Keratinocyte (primary cell): ENCODE results near the gene GSKIP. TPM values are rescaled to one million over a fixed set of nuclear protein-coding genes. Genes with fewer than 3 reads are reported as not detected.

Experiments used
- DNase-seq: peaks from one replicate; pipeline ENCODE4 v3.0.0-alpha.2; 2011; ENCODE audit warnings: low read depth, missing footprints, low spot score
- FAIRE-seq: peaks from 2 replicates; lab custom pipeline; 2011; peaks lifted over from hg19 to GRCh38; lab: Jason Lieb, UNC
- H2AFZ ChIP-seq: 2 replicates; pipeline ENCODE4 v1.6.0; 2012; ENCODE audit warnings: low read length, control low read depth, inconsistent platforms; ENCODE audit not compliant: control insufficient read depth
- H3K27ac ChIP-seq: 2 replicates; pipeline ENCODE4 v1.5.1; 2011; ENCODE audit warnings: low read length; ENCODE audit not compliant: control insufficient read depth, insufficient read depth
- H3K27me3 ChIP-seq: 3 replicates; pipeline ENCODE4 v1.6.0; 2011; ENCODE audit warnings: low read length; ENCODE audit not compliant: control insufficient read depth, insufficient read depth; ENCODE audit errors: extremely low read depth
- H3K36me3 ChIP-seq, 2 experiments: 2 replicates in 1 of 2; 3 replicates in 1 of 2; pipeline ENCODE4 v1.5.1; 2011; ENCODE audit warnings: low read length in 2 of 2, mild to moderate bottlenecking in 1 of 2; ENCODE audit not compliant: control insufficient read depth in 2 of 2, insufficient read depth in 2 of 2; ENCODE audit errors: extremely low read depth in 1 of 2
- H3K4me1 ChIP-seq: 3 replicates; pipeline ENCODE4 v1.5.1; 2011; ENCODE audit warnings: low read length; ENCODE audit not compliant: control insufficient read depth, insufficient read depth; ENCODE audit errors: extremely low read depth
- H3K4me2 ChIP-seq: 3 replicates; pipeline ENCODE4 v1.6.0; 2011; ENCODE audit warnings: low read depth, low read length; ENCODE audit not compliant: control insufficient read depth, insufficient read depth; ENCODE audit errors: extremely low read depth
- H3K4me3 ChIP-seq, 3 experiments: fragments of 200-600 bp in 1 of 3; sonication (generic) in 1 of 3; 2 replicates in 2 of 3; 3 replicates in 1 of 3; pipeline ENCODE4 v1.5.1; 2011 to 2016; ENCODE audit warnings: low read length in 3 of 3, mild to moderate bottlenecking in 3 of 3, control low read depth in 2 of 3, inconsistent platforms in 1 of 3, low read depth in 1 of 3, mixed read lengths in 1 of 3, mixed run types in 1 of 3, moderate library complexity in 1 of 3; ENCODE audit not compliant: control insufficient read depth in 2 of 3, insufficient read depth in 2 of 3; ENCODE audit errors: extremely low read depth in 1 of 3
- H3K79me2 ChIP-seq: 2 replicates; pipeline ENCODE4 v1.6.0; 2012; ENCODE audit warnings: low read length; ENCODE audit not compliant: control insufficient read depth, insufficient read depth
- H3K9ac ChIP-seq: 3 replicates; pipeline ENCODE4 v1.6.0; 2011; ENCODE audit warnings: low read length; ENCODE audit not compliant: control insufficient read depth, insufficient read depth; ENCODE audit errors: extremely low read depth
- H3K9me1 ChIP-seq: 3 replicates; pipeline ENCODE4 v1.6.0; 2011; ENCODE audit warnings: low read length; ENCODE audit not compliant: control insufficient read depth, insufficient read depth; ENCODE audit errors: extremely low read depth
- H3K9me3 ChIP-seq: 2 replicates; pipeline ENCODE4 v1.5.1; 2012; ENCODE audit warnings: low read depth, low read length; ENCODE audit not compliant: control insufficient read depth
- H4K20me1 ChIP-seq: 3 replicates; pipeline ENCODE4 v1.6.0; 2011; ENCODE audit warnings: low read length; ENCODE audit not compliant: control insufficient read depth, insufficient read depth; ENCODE audit errors: extremely low read depth
- EZH2 ChIP-seq: IDR thresholded peaks from one replicate; pipeline ENCODE4 v1.6.1; 2012; ENCODE audit warnings: inconsistent platforms, mild to moderate bottlenecking, low read length, moderate library complexity
- dilution Hi-C: fragments of 300-500 bp; cut with MboI; formaldehyde crosslinking; loops from one replicate; pipeline ENCODE4 v1.7.0; 2020; ENCODE audit warnings: low sequenced_read_pairs; ENCODE audit not compliant: extremely low pct_ligation_motif_present
- polyA plus RNA-seq, 5 experiments: library from polyadenylated mRNA; depleted of rRNA in 3 of 5; stranded (reverse) in 3 of 5; stranded (forward) in 1 of 5; unstranded in 1 of 5; fragments of >200 nt; gene quantifications; 1 replicate in 1 of 5; 2 replicates in 3 of 5; 3 replicates in 1 of 5; pipeline versions ENCODE4 v1.2.1 to v1.2.3, GENCODE V29; 2011 to 2012; ENCODE audit warnings: missing spikeins in 2 of 5, low read depth in 1 of 5, low replicate concordance in 1 of 5
- TF ChIP-seq, protein P1 (sequence below), 3 experiments: IDR thresholded peaks in 1 of 3; conservative IDR thresholded peaks in 1 of 3; optimal IDR thresholded peaks in 1 of 3; 2 replicates in 2 of 3; 3 replicates in 1 of 3; pipeline versions ENCODE3 to v1.5.1; 2011; ENCODE audit warnings: low read length in 3 of 3, mild to moderate bottlenecking in 3 of 3, moderate library complexity in 2 of 3, control low read depth in 1 of 3, inconsistent platforms in 1 of 3; ENCODE audit not compliant: insufficient read depth in 2 of 3; ENCODE audit errors: extremely low read depth in 1 of 3

GSKIP gene
- polyA plus RNA-seq, 1 donor (not counting 4 experiments of a cell fraction or from before 2014, with no cell fraction given), result 51.1 TPM

DNA sequence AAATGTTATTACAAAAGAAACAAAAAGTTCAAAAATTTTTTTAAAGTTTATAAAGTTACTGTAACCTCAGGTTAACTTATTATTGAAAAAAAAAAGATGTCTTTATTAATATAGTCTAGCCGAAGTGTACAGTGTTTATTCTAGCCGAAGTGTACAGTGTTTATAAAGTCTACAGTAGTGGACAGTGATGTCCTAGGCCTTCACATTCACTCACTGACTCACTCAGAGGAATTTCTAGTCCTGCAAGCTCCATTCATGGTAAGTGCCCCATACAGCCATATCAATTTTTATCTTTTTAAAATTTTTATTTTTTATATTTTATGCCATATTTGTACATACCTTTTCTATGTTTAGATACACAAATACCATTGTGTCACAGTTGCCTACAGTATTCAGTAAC lies 10.6 kb upstream of the GSKIP start:
- H3K9me3 ChIP-seq, result no peaks in the 10 kb centered on the region
- no peaks in the 10 kb centered on the region for H3K27me3 ChIP-seq
- FAIRE-seq, result no peak
- no peak overlapping the region for H3K27ac ChIP-seq
- no peaks in the 10 kb centered on the region for H4K20me1 ChIP-seq
- H3K4me3 ChIP-seq, result no peak overlapping the region
- peaks cover 5% of the 10 kb centered on the region for H3K79me2 ChIP-seq
- H3K36me3 ChIP-seq, result no peaks in the 10 kb centered on the region
- no peak overlapping the region for H3K9ac ChIP-seq
- peaks cover 2% of the 10 kb centered on the region for H3K4me1 ChIP-seq
- no peak for TF ChIP-seq EZH2
- TF ChIP-seq, protein P1, sequence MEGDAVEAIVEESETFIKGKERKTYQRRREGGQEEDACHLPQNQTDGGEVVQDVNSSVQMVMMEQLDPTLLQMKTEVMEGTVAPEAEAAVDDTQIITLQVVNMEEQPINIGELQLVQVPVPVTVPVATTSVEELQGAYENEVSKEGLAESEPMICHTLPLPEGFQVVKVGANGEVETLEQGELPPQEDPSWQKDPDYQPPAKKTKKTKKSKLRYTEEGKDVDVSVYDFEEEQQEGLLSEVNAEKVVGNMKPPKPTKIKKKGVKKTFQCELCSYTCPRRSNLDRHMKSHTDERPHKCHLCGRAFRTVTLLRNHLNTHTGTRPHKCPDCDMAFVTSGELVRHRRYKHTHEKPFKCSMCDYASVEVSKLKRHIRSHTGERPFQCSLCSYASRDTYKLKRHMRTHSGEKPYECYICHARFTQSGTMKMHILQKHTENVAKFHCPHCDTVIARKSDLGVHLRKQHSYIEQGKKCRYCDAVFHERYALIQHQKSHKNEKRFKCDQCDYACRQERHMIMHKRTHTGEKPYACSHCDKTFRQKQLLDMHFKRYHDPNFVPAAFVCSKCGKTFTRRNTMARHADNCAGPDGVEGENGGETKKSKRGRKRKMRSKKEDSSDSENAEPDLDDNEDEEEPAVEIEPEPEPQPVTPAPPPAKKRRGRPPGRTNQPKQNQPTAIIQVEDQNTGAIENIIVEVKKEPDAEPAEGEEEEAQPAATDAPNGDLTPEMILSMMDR (optimal IDR thresholded peaks at IDR 0.05 in 1 of 3, IDR thresholded peaks at IDR 0.05 in 1 of 3, conservative IDR thresholded peaks at IDR 0.05 in 1 of 3; ENCODE audit: extremely low read depth in 1 of 3, insufficient read depth in 2 of 3, low read length in 3 of 3), result no peak
- H3K9me1 ChIP-seq, result no peaks in the 10 kb centered on the region
- no peak overlapping the region for H2AFZ ChIP-seq
- H3K4me2 ChIP-seq, result no peak overlapping the region
- dilution Hi-C loops, result no loop called here
- DNase-seq, result no peak

DNA sequence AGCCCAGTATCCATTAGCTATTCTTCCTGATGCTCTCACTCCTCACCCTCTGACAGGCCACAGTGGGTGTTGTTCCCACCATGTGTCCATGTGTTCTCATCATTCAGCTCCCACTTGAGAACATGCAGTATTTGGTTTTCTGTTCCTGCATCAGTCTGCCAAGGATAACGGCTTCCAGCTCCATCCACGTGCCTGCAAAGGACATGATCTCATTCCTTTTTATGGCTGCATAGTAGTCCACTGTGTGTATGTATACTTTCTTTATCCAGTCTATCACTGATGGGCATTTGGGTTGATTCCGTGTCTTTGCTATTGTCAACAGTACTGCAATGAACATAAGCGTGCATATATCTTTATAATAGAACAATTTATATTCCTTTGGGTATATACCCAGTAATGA lies 9.1 kb upstream of the GSKIP start:
- Histone ChIP-seq H3K9ac (no peak overlapping the region), H3K36me3 (no peaks in the 10 kb centered on the region), H3K27me3 (no peaks in the 10 kb centered on the region), H3K9me3 (no peaks in the 10 kb centered on the region), H3K79me2 (peaks cover 9% of the 10 kb centered on the region), H4K20me1 (no peaks in the 10 kb centered on the region), H3K27ac (no peak overlapping the region), H3K4me3 (no peak overlapping the region), H3K9me1 (no peaks in the 10 kb centered on the region), H3K4me2 (no peak overlapping the region), H3K4me1 (peaks cover 2% of the 10 kb centered on the region), H2AFZ (no peak overlapping the region)
- TF ChIP-seq, protein P1 (optimal IDR thresholded peaks at IDR 0.05 in 1 of 3, IDR thresholded peaks at IDR 0.05 in 1 of 3, conservative IDR thresholded peaks at IDR 0.05 in 1 of 3; ENCODE audit: extremely low read depth in 1 of 3, insufficient read depth in 2 of 3, low read length in 3 of 3), result no peak
- TF ChIP-seq EZH2, result no peak
- no peak for FAIRE-seq
- dilution Hi-C loops, result no loop called here
- no peak for DNase-seq
